SK-N-SH (cell line): Measurements from ENCODE around the gene NRN1L. TPM values are rescaled to one million over a fixed set of nuclear protein-coding genes. Genes with fewer than 3 reads are reported as not detected.

Source experiments
- CTCF ChIA-PET: fragments of 300-600, 350-600 bp; formaldehyde crosslinking; extraction: SDS; loops from one replicate; lab custom pipeline; 2021; lab: Yijun Ruan, JAX
- POLR2A ChIA-PET: fragments of 350-600 bp; sonication (Branson Sonifier 250); formaldehyde crosslinking; extraction: SDS; loops from one replicate; lab custom pipeline; 2020; ENCODE audit warnings: antibody characterized with exemption, inconsistent platforms; lab: Yijun Ruan, JAX
- DNase-seq: peaks from one replicate; pipeline ENCODE4 v3.0.0; 2012
- H2AFZ ChIP-seq: fragments of 200-600 bp; sonication (generic); 2 replicates; pipeline ENCODE4 v1.8.1; 2016; ENCODE audit warnings: antibody characterized with exemption, mild to moderate bottlenecking, low read depth
- H3F3A ChIP-seq: fragments of 200-600 bp; sonication (generic); replicated peaks from 2 replicates; pipeline ENCODE3; 2016; ENCODE audit warnings: antibody characterized with exemption, mild to moderate bottlenecking; ENCODE audit not compliant: insufficient read depth
- H3K27ac ChIP-seq, 2 experiments: fragments of 200-500 bp in 1 of 2; fragments of 200-600 bp in 1 of 2; sonication (Bioruptor generic) in 1 of 2; sonication (generic), shearing (Covaris generic) in 1 of 2; 2 replicates each; pipeline versions ENCODE4 v1.5.1 to v1.6.1; 2014 to 2016; ENCODE audit warnings: low read depth in 2 of 2, inconsistent platforms in 1 of 2, low read length in 1 of 2, mild to moderate bottlenecking in 1 of 2, mixed read lengths in 1 of 2
- H3K27me3 ChIP-seq: fragments of 200-600 bp; sonication (generic), shearing (Covaris generic); 2 replicates; pipeline ENCODE4 v1.6.1; 2016; ENCODE audit warnings: mixed run types; ENCODE audit not compliant: insufficient read depth
- H3K36me3 ChIP-seq, 2 experiments: fragments of 200-500 bp in 1 of 2; fragments of 200-600 bp in 1 of 2; sonication (Bioruptor generic) in 1 of 2; sonication (generic) in 1 of 2; replicated peaks in 1 of 2; 2 replicates each; pipeline versions ENCODE3 to v1.5.1; 2014 to 2016; ENCODE audit warnings: low read length in 1 of 2, mild to moderate bottlenecking in 1 of 2; ENCODE audit not compliant: insufficient read depth in 2 of 2, control insufficient read depth in 1 of 2
- H3K4me1 ChIP-seq, 2 experiments: fragments of 200-500 bp in 1 of 2; fragments of 200-600 bp in 1 of 2; sonication (Bioruptor generic) in 1 of 2; sonication (generic), shearing (Covaris generic) in 1 of 2; 2 replicates each; pipeline versions ENCODE4 v1.5.1 to v1.6.1; 2014 to 2016; ENCODE audit warnings: low read depth in 1 of 2, low read length in 1 of 2, mixed run types in 1 of 2; ENCODE audit not compliant: insufficient read depth in 2 of 2, control insufficient read depth in 1 of 2
- H3K4me2 ChIP-seq: fragments of 200-600 bp; sonication (generic), shearing (Covaris generic); 2 replicates; pipeline ENCODE4 v1.6.1; 2017; ENCODE audit warnings: mixed run types
- H3K4me3 ChIP-seq, 2 experiments: fragments of 200-500 bp in 1 of 2; fragments of 200-600 bp in 1 of 2; sonication (Bioruptor generic) in 1 of 2; sonication (generic), shearing (Covaris generic) in 1 of 2; 2 replicates each; pipeline versions ENCODE4 v1.5.1 to v1.8.1; 2014 to 2016; ENCODE audit warnings: low read depth in 2 of 2, inconsistent platforms in 1 of 2, low read length in 1 of 2, mild to moderate bottlenecking in 1 of 2, mixed read lengths in 1 of 2, moderate library complexity in 1 of 2
- H3K79me2 ChIP-seq: fragments of 200-600 bp; sonication (generic); 2 replicates; pipeline ENCODE4 v1.8.1; 2017; ENCODE audit warnings: mild to moderate bottlenecking; ENCODE audit not compliant: insufficient read depth
- H3K9ac ChIP-seq: fragments of 200-600 bp; sonication (generic); 2 replicates; pipeline ENCODE4 v1.6.1; 2017; ENCODE audit warnings: mixed run types
- H3K9me2 ChIP-seq: fragments of 200-600 bp; sonication (generic); 2 replicates; pipeline ENCODE4 v1.6.1; 2017; ENCODE audit warnings: mixed run types
- H3K9me3 ChIP-seq: fragments of 200-600 bp; sonication (generic); 2 replicates; pipeline ENCODE4 v1.6.1; 2017; ENCODE audit warnings: mixed run types, mild to moderate bottlenecking, moderate library complexity
- H4K20me1 ChIP-seq: fragments of 200-600 bp; sonication (generic); 2 replicates; pipeline ENCODE4 v1.6.1; 2017; ENCODE audit warnings: mild to moderate bottlenecking, mixed run types; ENCODE audit not compliant: insufficient read depth
- FOXJ3 ChIP-seq: sonication (generic); formaldehyde crosslinking; IDR thresholded peaks from 2 replicates; pipeline ENCODE4 v1.5.1; 2020; ENCODE audit warnings: mild to moderate bottlenecking, missing genetic modification reagents
- FOXM1 ChIP-seq: IDR thresholded peaks from 2 replicates; pipeline ENCODE4 v1.4.0; 2012; ENCODE audit warnings: low read depth, mild to moderate bottlenecking
- GATA2 ChIP-seq: sonication (generic); formaldehyde crosslinking; IDR thresholded peaks from 2 replicates; pipeline ENCODE4 v1.5.0; 2020; ENCODE audit warnings: mild to moderate bottlenecking, missing genetic modification reagents
- JUND ChIP-seq: IDR thresholded peaks from 2 replicates; pipeline ENCODE4 v1.4.0; 2012
- NRF1 ChIP-seq: IDR thresholded peaks from 2 replicates; pipeline ENCODE4 v1.6.1; 2012; ENCODE audit warnings: low read depth, mild to moderate bottlenecking, low read length
- TAF1 ChIP-seq: IDR thresholded peaks from 2 replicates; pipeline ENCODE4 v1.6.1; 2012; ENCODE audit warnings: low read depth, mild to moderate bottlenecking, low read length, moderate library complexity, borderline replicate concordance
- WGBS: methylation state at CpG from one replicate; pipeline ENCODE4 v1.1.6; 2017; ENCODE audit warnings: low lambda C conversion rate; 5-methylcytosine and 5-hydroxymethylcytosine counted together
- polyA plus RNA-seq, 3 experiments: library from polyadenylated mRNA; depleted of rRNA; stranded (reverse); fragments of >200 nt; gene quantifications; 2 replicates each; pipeline ENCODE4 v1.2.3, GENCODE V29; 2012
- TF ChIP-seq, protein P1 (sequence below): fragments of 150-350 bp; IDR thresholded peaks from 2 replicates; pipeline ENCODE4 v1.6.1; 2016; ENCODE audit warnings: mild to moderate bottlenecking, low read depth, low read length
- TF ChIP-seq, protein P2 (sequence below): fragments of 150-350 bp; IDR thresholded peaks from 2 replicates; pipeline ENCODE4 v1.6.1; 2017; ENCODE audit warnings: antibody characterized with exemption, low read length, low read depth, borderline replicate concordance
- TF ChIP-seq, protein P3 (sequence below): fragments of 200-600 bp; sonication (generic); IDR thresholded peaks from 2 replicates; pipeline ENCODE4 v1.6.1; 2017; ENCODE audit warnings: antibody characterized with exemption, mild to moderate bottlenecking, moderate library complexity
- TF ChIP-seq, protein P4 (sequence below): IDR thresholded peaks from 2 replicates; pipeline ENCODE4 v1.4.0; 2012; ENCODE audit warnings: low read depth
- TF ChIP-seq, protein P5 (sequence below): IDR thresholded peaks from 2 replicates; pipeline ENCODE4 v1.4.0; 2012; ENCODE audit warnings: low read depth, borderline replicate concordance

NRN1L gene
- polyA plus RNA-seq, 1 of the 3 experiments (the other 2 are of a cell fraction), result 0.41 TPM

DNA sequence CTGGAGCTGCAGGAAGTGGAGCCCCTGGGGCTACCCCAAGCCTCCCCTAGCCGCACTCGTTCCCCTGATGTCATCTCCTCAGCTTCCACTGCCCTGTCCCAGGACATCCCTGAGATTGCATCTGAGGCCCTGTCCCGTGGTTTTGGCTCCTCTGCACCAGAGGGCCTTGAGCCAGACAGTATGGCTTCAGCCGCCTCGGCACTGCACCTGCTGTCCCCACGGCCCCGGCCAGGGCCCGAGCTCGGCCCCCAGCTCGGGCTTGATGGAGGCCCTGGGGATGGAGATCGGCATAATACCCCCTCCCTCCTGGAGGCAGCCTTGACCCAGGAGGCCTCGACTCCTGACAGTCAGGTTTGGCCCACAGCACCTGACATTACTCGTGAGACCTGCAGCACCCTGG lies 4.1 kb upstream of the NRN1L start:
- CTCF ChIA-PET, result interaction anchor here (3.3 to 22.4 kb wide), 2 partner anchors 51 to 64 kb away, joined by 12 to 564 read pairs; partner anchors contain the start of genes CTRL, LCAT and PSMB10
- Histone ChIP-seq H3K4me2 (no peak overlapping the region), H3F3A (peaks cover 14% of the 10 kb centered on the region), H3K27me3 (no peaks in the 10 kb centered on the region), H3K36me3 (peaks cover 21 to 82% of the 10 kb centered on the region in 2 experiments)
- TF ChIP-seq, protein P1, sequence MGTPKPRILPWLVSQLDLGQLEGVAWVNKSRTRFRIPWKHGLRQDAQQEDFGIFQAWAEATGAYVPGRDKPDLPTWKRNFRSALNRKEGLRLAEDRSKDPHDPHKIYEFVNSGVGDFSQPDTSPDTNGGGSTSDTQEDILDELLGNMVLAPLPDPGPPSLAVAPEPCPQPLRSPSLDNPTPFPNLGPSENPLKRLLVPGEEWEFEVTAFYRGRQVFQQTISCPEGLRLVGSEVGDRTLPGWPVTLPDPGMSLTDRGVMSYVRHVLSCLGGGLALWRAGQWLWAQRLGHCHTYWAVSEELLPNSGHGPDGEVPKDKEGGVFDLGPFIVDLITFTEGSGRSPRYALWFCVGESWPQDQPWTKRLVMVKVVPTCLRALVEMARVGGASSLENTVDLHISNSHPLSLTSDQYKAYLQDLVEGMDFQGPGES, result no peak
- TF ChIP-seq FOXM1 (no peak), GATA2 (CRISPR knock-in tag) (no peak), NRF1 (no peak), FOXJ3 (CRISPR knock-in tag) (no peak), TAF1 (no peak), JUND (no peak)
- TF ChIP-seq, protein P2, sequence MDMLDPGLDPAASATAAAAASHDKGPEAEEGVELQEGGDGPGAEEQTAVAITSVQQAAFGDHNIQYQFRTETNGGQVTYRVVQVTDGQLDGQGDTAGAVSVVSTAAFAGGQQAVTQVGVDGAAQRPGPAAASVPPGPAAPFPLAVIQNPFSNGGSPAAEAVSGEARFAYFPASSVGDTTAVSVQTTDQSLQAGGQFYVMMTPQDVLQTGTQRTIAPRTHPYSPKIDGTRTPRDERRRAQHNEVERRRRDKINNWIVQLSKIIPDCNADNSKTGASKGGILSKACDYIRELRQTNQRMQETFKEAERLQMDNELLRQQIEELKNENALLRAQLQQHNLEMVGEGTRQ, result no peak
- TF ChIP-seq, protein P3, sequence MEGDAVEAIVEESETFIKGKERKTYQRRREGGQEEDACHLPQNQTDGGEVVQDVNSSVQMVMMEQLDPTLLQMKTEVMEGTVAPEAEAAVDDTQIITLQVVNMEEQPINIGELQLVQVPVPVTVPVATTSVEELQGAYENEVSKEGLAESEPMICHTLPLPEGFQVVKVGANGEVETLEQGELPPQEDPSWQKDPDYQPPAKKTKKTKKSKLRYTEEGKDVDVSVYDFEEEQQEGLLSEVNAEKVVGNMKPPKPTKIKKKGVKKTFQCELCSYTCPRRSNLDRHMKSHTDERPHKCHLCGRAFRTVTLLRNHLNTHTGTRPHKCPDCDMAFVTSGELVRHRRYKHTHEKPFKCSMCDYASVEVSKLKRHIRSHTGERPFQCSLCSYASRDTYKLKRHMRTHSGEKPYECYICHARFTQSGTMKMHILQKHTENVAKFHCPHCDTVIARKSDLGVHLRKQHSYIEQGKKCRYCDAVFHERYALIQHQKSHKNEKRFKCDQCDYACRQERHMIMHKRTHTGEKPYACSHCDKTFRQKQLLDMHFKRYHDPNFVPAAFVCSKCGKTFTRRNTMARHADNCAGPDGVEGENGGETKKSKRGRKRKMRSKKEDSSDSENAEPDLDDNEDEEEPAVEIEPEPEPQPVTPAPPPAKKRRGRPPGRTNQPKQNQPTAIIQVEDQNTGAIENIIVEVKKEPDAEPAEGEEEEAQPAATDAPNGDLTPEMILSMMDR, result no peak
- TF ChIP-seq, protein P4, sequence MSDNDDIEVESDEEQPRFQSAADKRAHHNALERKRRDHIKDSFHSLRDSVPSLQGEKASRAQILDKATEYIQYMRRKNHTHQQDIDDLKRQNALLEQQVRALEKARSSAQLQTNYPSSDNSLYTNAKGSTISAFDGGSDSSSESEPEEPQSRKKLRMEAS, result no peak
- TF ChIP-seq, protein P5, sequence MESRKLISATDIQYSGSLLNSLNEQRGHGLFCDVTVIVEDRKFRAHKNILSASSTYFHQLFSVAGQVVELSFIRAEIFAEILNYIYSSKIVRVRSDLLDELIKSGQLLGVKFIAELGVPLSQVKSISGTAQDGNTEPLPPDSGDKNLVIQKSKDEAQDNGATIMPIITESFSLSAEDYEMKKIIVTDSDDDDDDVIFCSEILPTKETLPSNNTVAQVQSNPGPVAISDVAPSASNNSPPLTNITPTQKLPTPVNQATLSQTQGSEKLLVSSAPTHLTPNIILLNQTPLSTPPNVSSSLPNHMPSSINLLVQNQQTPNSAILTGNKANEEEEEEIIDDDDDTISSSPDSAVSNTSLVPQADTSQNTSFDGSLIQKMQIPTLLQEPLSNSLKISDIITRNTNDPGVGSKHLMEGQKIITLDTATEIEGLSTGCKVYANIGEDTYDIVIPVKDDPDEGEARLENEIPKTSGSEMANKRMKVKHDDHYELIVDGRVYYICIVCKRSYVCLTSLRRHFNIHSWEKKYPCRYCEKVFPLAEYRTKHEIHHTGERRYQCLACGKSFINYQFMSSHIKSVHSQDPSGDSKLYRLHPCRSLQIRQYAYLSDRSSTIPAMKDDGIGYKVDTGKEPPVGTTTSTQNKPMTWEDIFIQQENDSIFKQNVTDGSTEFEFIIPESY, result no peak
- TF ChIP-seq, all 33 proteins: peak for 0
- Histone ChIP-seq H3K9me3 (no peaks in the 10 kb centered on the region), H3K27ac (no peak overlapping the region), H3K4me3 (no peak overlapping the region), H4K20me1 (peaks cover 22% of the 10 kb centered on the region), H3K4me1 (peaks cover 7 to 13% of the 10 kb centered on the region in 2 experiments; a peak in 2 of 4 replicates), H3K79me2 (peaks cover 13% of the 10 kb centered on the region; the same call in 1 of the 2 replicates), H2AFZ (no peak overlapping the region), H3K9ac (no peak overlapping the region), H3K9me2 (no peaks in the 10 kb centered on the region)
- DNase-seq, result no peak
- POLR2A ChIA-PET, result no interaction called here
- WGBS, result 96% methylated on average over 12 of the region's 13 CpGs
